Memory B cell (primary cell): ENCODE data around the gene EFNA5.

ENCODE experiments used
- ATAC-seq: fragments of 150-1000 bp; cut with Tn5 transposase; 2 replicates; pipeline ENCODE4 v1.10.0; 2021; ENCODE audit warnings: low read depth, mild to moderate bottlenecking, moderate library complexity
- DNase-seq, 2 donors: peaks; one replicate each; pipeline ENCODE4 v3.0.0; 2022; ENCODE audit warnings: low spot score in 2 of 2
- H3K27ac Mint-ChIP-seq: one replicate; pipeline ENCODE4 v1.8.0; 2022; ENCODE audit warnings: mild to moderate bottlenecking, moderate library complexity, mixed read lengths
- H3K27me3 Mint-ChIP-seq: one replicate; pipeline ENCODE4 v1.8.0; 2022; ENCODE audit warnings: mixed read lengths
- H3K36me3 Mint-ChIP-seq: one replicate; pipeline ENCODE4 v1.8.0; 2022; ENCODE audit warnings: mild to moderate bottlenecking, mixed read lengths
- H3K4me1 Mint-ChIP-seq: one replicate; pipeline ENCODE4 v1.8.0; 2022; ENCODE audit warnings: mixed read lengths
- H3K4me3 Mint-ChIP-seq: one replicate; pipeline ENCODE4 v1.8.0; 2022; ENCODE audit warnings: mild to moderate bottlenecking, moderate library complexity, mixed read lengths
- H3K9me3 Mint-ChIP-seq: one replicate; pipeline ENCODE4 v1.8.0; 2022; ENCODE audit warnings: mixed read lengths

EFNA5 gene

GRCh38 chr5:107331312-107331711, 339.4 kb downstream of the EFNA5 start:
- H3K27ac Mint-ChIP-seq = no peak overlapping the region
- no peaks in the 10 kb centered on the region for H3K4me1 Mint-ChIP-seq
- H3K27me3 Mint-ChIP-seq = no peaks in the 10 kb centered on the region
- no peak for ATAC-seq
- no peak overlapping the region for H3K4me3 Mint-ChIP-seq
- H3K9me3 Mint-ChIP-seq = no peaks in the 10 kb centered on the region
- H3K36me3 Mint-ChIP-seq = no peaks in the 10 kb centered on the region
- no peak for DNase-seq

- Mint-ChIP-seq H3K27me3 (no peaks in the 10 kb centered on the region), H3K27ac (no peak overlapping the region), H3K4me1 (no peaks in the 10 kb centered on the region), H3K4me3 (no peak overlapping the region), H3K9me3 (no peaks in the 10 kb centered on the region), H3K36me3 (no peaks in the 10 kb centered on the region)
- ATAC-seq = no peak
- no peak for DNase-seq
These were observed 339.8 kb downstream of the EFNA5 start for GRCh38 chr5:107330903-107331302.

- no peaks in the 10 kb centered on the region for H3K27me3 Mint-ChIP-seq
- H3K9me3 Mint-ChIP-seq = no peaks in the 10 kb centered on the region
- H3K27ac Mint-ChIP-seq = no peak overlapping the region
- ATAC-seq = no peak
- no peak overlapping the region for H3K4me3 Mint-ChIP-seq
- DNase-seq = no peak
- H3K4me1 Mint-ChIP-seq = no peaks in the 10 kb centered on the region
- H3K36me3 Mint-ChIP-seq = no peaks in the 10 kb centered on the region
These were observed 340.9 kb downstream of the EFNA5 start for GRCh38 chr5:107329850-107330249.
